Measurements from ENCODE around the gene ACSS3. TPM values are rescaled to one million over a fixed set of nuclear protein-coding genes. Genes with fewer than 3 reads are reported as not detected.

ACSS3 gene
- total RNA-seq, 1 donor from 2014 or later, result 3.6 TPM

GRCh38 chr12:81085832-81086231, 8.0 kb downstream of the ACSS3 start:
- Mint-ChIP-seq H3K27me3 (ENCODE audit: unreplicated experiment) (no peaks in the 10 kb centered on the region), H3K36me3 (ENCODE audit: unreplicated experiment) (no peaks in the 10 kb centered on the region), H3K27ac (ENCODE audit: unreplicated experiment) (no peak overlapping the region), H3K4me3 (ENCODE audit: unreplicated experiment) (no peak overlapping the region), H3K4me1 (ENCODE audit: low read depth, unreplicated experiment) (peaks cover 5% of the 10 kb centered on the region), H3K9me3 (ENCODE audit: unreplicated experiment) (no peaks in the 10 kb centered on the region)
- DNase-seq, result no peak
- no peak for TF ChIP-seq CTCF (IDR thresholded peaks at IDR 0.05; ENCODE audit: partially characterized antibody, unreplicated experiment)

GRCh38 chr12:81086342-81086741, 8.5 kb downstream of the ACSS3 start:
- Mint-ChIP-seq H3K4me1 (ENCODE audit: low read depth, unreplicated experiment) (peaks cover 5% of the 10 kb centered on the region), H3K9me3 (ENCODE audit: unreplicated experiment) (no peaks in the 10 kb centered on the region), H3K27me3 (ENCODE audit: unreplicated experiment) (no peaks in the 10 kb centered on the region), H3K27ac (ENCODE audit: unreplicated experiment) (no peak overlapping the region), H3K4me3 (ENCODE audit: unreplicated experiment) (no peak overlapping the region), H3K36me3 (ENCODE audit: unreplicated experiment) (no peaks in the 10 kb centered on the region)
- TF ChIP-seq CTCF (IDR thresholded peaks at IDR 0.05; ENCODE audit: partially characterized antibody, unreplicated experiment), result no peak
- no peak for DNase-seq

- H3K4me3 Mint-ChIP-seq (ENCODE audit: unreplicated experiment), result no peak overlapping the region
- no peaks in the 10 kb centered on the region for H3K9me3 Mint-ChIP-seq (ENCODE audit: unreplicated experiment)
- H3K36me3 Mint-ChIP-seq (ENCODE audit: unreplicated experiment), result no peaks in the 10 kb centered on the region
- no peak for TF ChIP-seq CTCF (IDR thresholded peaks at IDR 0.05; ENCODE audit: partially characterized antibody, unreplicated experiment)
- no peak for DNase-seq
- H3K4me1 Mint-ChIP-seq (ENCODE audit: low read depth, unreplicated experiment), result peaks cover 5% of the 10 kb centered on the region
- no peak overlapping the region for H3K27ac Mint-ChIP-seq (ENCODE audit: unreplicated experiment)
- H3K27me3 Mint-ChIP-seq (ENCODE audit: unreplicated experiment), result no peaks in the 10 kb centered on the region
Measured at GRCh38 chr12:81088221-81088620, 10.3 kb downstream of the ACSS3 start.

GRCh38 chr12:81089412-81089811, 11.5 kb downstream of the ACSS3 start:
- Mint-ChIP-seq H3K27me3 (ENCODE audit: unreplicated experiment) (no peaks in the 10 kb centered on the region), H3K4me1 (ENCODE audit: low read depth, unreplicated experiment) (peaks cover 5% of the 10 kb centered on the region), H3K4me3 (ENCODE audit: unreplicated experiment) (no peak overlapping the region), H3K36me3 (ENCODE audit: unreplicated experiment) (no peaks in the 10 kb centered on the region), H3K27ac (ENCODE audit: unreplicated experiment) (no peak overlapping the region), H3K9me3 (ENCODE audit: unreplicated experiment) (no peaks in the 10 kb centered on the region)
- no peak for TF ChIP-seq CTCF (IDR thresholded peaks at IDR 0.05; ENCODE audit: partially characterized antibody, unreplicated experiment)
- DNase-seq, result no peak

- H3K36me3 Mint-ChIP-seq (ENCODE audit: unreplicated experiment), result no peaks in the 10 kb centered on the region
- H3K27ac Mint-ChIP-seq (ENCODE audit: unreplicated experiment), result no peak overlapping the region
- H3K4me1 Mint-ChIP-seq (ENCODE audit: low read depth, unreplicated experiment), result peaks cover 5% of the 10 kb centered on the region
- no peaks in the 10 kb centered on the region for H3K9me3 Mint-ChIP-seq (ENCODE audit: unreplicated experiment)
- H3K27me3 Mint-ChIP-seq (ENCODE audit: unreplicated experiment), result no peaks in the 10 kb centered on the region
- no peak for DNase-seq
- no peak for TF ChIP-seq CTCF (IDR thresholded peaks at IDR 0.05; ENCODE audit: partially characterized antibody, unreplicated experiment)
- no peak overlapping the region for H3K4me3 Mint-ChIP-seq (ENCODE audit: unreplicated experiment)
Measured at GRCh38 chr12:81092053-81092452, 14.2 kb downstream of the ACSS3 start.
